Measurements from ENCODE around the gene NME4.

GRCh38 chr16:369275-369865 lies 27.6 kb upstream of the NME4 start:
- TF ChIP-seq POLR2A (IDR thresholded peaks at IDR 0.05) (no peak), CTCF (IDR thresholded peaks at IDR 0.05) (no peak)

Measured in thyroid gland (tissue), 4 donors.